Neural cell (in vitro differentiated cells): ENCODE data around the gene KRABD2.

Source experiments
- H2AFZ ChIP-seq: fragments of 200-600, 300-800 bp; sonication (generic), shearing (Covaris generic); 2 replicates; pipeline ENCODE4 v1.6.0; 2014; ENCODE audit warnings: low read depth, mild to moderate bottlenecking, antibody characterized with exemption, low read length, moderate library complexity
- H3F3A ChIP-seq: fragments of 200-600 bp; shearing (Covaris generic); 2 replicates; pipeline ENCODE4 v1.6.1; 2016; ENCODE audit warnings: mild to moderate bottlenecking, moderate library complexity, mixed read lengths, antibody characterized with exemption, low read length; ENCODE audit not compliant: insufficient read depth, poor library complexity, severe bottlenecking
- H3K27ac ChIP-seq: fragments of 200-600, 300-800 bp; sonication (generic), shearing (Covaris generic); 2 replicates; pipeline ENCODE4 v1.5.1; 2014; ENCODE audit warnings: mild to moderate bottlenecking, low read length, moderate library complexity
- H3K27me3 ChIP-seq: fragments of 300-800, 200-600 bp; sonication (generic), shearing (Covaris generic); 2 replicates; pipeline ENCODE4 v1.6.0; 2014; ENCODE audit warnings: mild to moderate bottlenecking, low read depth, low read length, moderate library complexity; ENCODE audit not compliant: insufficient read depth
- H3K36me3 ChIP-seq: fragments of 300-800, 200-600 bp; sonication (generic), shearing (Covaris generic); 2 replicates; pipeline ENCODE4 v1.5.1; 2014; ENCODE audit warnings: mild to moderate bottlenecking, antibody characterized with exemption, low read length, moderate library complexity; ENCODE audit not compliant: insufficient read depth
- H3K4me2 ChIP-seq: fragments of 300-800, 200-600 bp; sonication (generic), shearing (Covaris generic); 2 replicates; pipeline ENCODE4 v1.6.0; 2014; ENCODE audit warnings: mild to moderate bottlenecking, low read length
- H3K4me3 ChIP-seq: fragments of 300-800, 200-600 bp; sonication (generic), shearing (Covaris generic); 2 replicates; pipeline ENCODE4 v1.5.1; 2014; ENCODE audit warnings: mild to moderate bottlenecking, low read length, moderate library complexity
- H3K79me2 ChIP-seq: fragments of 200-600 bp; shearing (Covaris generic); replicated peaks from 2 replicates; pipeline ENCODE4 v1.6.0; 2014; ENCODE audit warnings: mild to moderate bottlenecking, low read length, moderate library complexity; ENCODE audit not compliant: insufficient read depth
- H3K9ac ChIP-seq: fragments of 300-800, 200-600 bp; sonication (generic), shearing (Covaris generic); 2 replicates; pipeline ENCODE4 v1.6.1; 2016; ENCODE audit warnings: mild to moderate bottlenecking, low read length, mixed read lengths
- H3K9me2 ChIP-seq: fragments of 200-600 bp; shearing (Covaris generic); 2 replicates; pipeline ENCODE4 v1.6.1; 2016; ENCODE audit warnings: mild to moderate bottlenecking, low read length, mixed read lengths; ENCODE audit not compliant: insufficient read depth
- H3K9me3 ChIP-seq: fragments of 200-600, 300-800 bp; sonication (generic), shearing (Covaris generic); 2 replicates; pipeline ENCODE4 v1.6.1; 2016; ENCODE audit warnings: mild to moderate bottlenecking, mixed run types, low read length, moderate library complexity, mixed read lengths
- H4K20me1 ChIP-seq: fragments of 200-600 bp; shearing (Covaris generic); 2 replicates; pipeline ENCODE4 v1.6.1; 2016; ENCODE audit warnings: mild to moderate bottlenecking, mixed run types; ENCODE audit not compliant: insufficient read depth
- EP300 ChIP-seq: fragments of 450-650 bp; conservative IDR thresholded peaks from 2 replicates; pipeline ENCODE4 v1.6.1; 2014; ENCODE audit warnings: antibody characterized with exemption, mild to moderate bottlenecking, moderate library complexity; ENCODE audit not compliant: poor library complexity, severe bottlenecking
- EZH2 ChIP-seq: fragments of 200-600, 300-800 bp; shearing (Covaris generic), sonication (generic); IDR thresholded peaks from 2 replicates; pipeline ENCODE4 v1.6.1; 2014; ENCODE audit warnings: antibody characterized with exemption, low read length, borderline replicate concordance, mild to moderate bottlenecking; ENCODE audit not compliant: insufficient read depth, poor library complexity, severe bottlenecking
- MXI1 ChIP-seq: fragments of 450-650 bp; conservative IDR thresholded peaks from 2 replicates; pipeline ENCODE4 v1.6.1; 2014; ENCODE audit warnings: antibody characterized with exemption, mild to moderate bottlenecking; ENCODE audit not compliant: poor library complexity, severe bottlenecking
- POLR2AphosphoS5 ChIP-seq: IDR thresholded peaks from 2 replicates; pipeline ENCODE4 v1.6.1; 2012
- RAD21 ChIP-seq: fragments of 450-650 bp; conservative IDR thresholded peaks from 2 replicates; pipeline ENCODE4 v1.6.1; 2014; ENCODE audit warnings: antibody characterized with exemption, mild to moderate bottlenecking, moderate library complexity
- SMC3 ChIP-seq: fragments of 450-650 bp; conservative IDR thresholded peaks from 2 replicates; pipeline ENCODE4 v1.6.1; 2014; ENCODE audit warnings: antibody characterized with exemption, mild to moderate bottlenecking, moderate library complexity; ENCODE audit not compliant: poor library complexity
- TAF1 ChIP-seq: IDR thresholded peaks from 2 replicates; pipeline ENCODE4 v1.6.1; 2012; ENCODE audit warnings: low read depth
- TF ChIP-seq, protein P1 (sequence below): IDR thresholded peaks from 2 replicates; pipeline ENCODE4 v1.6.1; 2012; ENCODE audit warnings: borderline replicate concordance
- TF ChIP-seq, protein P2 (sequence below): fragments of 450-650 bp; IDR thresholded peaks from 2 replicates; pipeline ENCODE4 v1.5.1; 2014; ENCODE audit warnings: antibody characterized with exemption, mild to moderate bottlenecking, moderate library complexity; ENCODE audit not compliant: poor library complexity, severe bottlenecking

The KRABD2 gene

DNA sequence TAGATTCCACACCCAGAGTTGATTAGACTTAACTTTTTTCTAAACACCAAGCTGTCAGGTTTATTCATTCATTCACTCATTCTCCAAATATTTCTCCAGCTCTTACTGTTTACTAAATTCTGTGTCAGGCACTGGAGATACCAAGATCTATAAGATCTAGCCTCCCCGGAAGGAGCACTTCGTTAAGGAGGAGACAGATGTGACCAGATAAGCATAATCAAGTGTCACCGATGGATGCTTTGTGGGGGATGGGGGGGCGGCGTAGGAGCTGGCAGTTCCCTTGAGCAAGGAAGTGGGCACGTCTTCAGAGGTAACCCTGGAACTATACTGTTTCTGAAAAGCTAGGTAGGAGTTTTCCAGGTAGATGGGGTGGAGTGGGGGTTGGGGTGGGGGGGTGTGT is 10.3 kb upstream of the KRABD2 start:
- Histone ChIP-seq H3K4me2 (no peak overlapping the region), H3K9me3 (no peaks in the 10 kb centered on the region), H3K9me2 (no peaks in the 10 kb centered on the region), H3K79me2 (peaks cover 9% of the 10 kb centered on the region), H3K27ac (no peak overlapping the region), H3K27me3 (no peaks in the 10 kb centered on the region), H3F3A (no peaks in the 10 kb centered on the region), H3K36me3 (no peaks in the 10 kb centered on the region), H3K9ac (no peak overlapping the region), H2AFZ (no peak overlapping the region), H3K4me3 (no peak overlapping the region), H4K20me1 (no peaks in the 10 kb centered on the region)
- TF ChIP-seq, protein P1, sequence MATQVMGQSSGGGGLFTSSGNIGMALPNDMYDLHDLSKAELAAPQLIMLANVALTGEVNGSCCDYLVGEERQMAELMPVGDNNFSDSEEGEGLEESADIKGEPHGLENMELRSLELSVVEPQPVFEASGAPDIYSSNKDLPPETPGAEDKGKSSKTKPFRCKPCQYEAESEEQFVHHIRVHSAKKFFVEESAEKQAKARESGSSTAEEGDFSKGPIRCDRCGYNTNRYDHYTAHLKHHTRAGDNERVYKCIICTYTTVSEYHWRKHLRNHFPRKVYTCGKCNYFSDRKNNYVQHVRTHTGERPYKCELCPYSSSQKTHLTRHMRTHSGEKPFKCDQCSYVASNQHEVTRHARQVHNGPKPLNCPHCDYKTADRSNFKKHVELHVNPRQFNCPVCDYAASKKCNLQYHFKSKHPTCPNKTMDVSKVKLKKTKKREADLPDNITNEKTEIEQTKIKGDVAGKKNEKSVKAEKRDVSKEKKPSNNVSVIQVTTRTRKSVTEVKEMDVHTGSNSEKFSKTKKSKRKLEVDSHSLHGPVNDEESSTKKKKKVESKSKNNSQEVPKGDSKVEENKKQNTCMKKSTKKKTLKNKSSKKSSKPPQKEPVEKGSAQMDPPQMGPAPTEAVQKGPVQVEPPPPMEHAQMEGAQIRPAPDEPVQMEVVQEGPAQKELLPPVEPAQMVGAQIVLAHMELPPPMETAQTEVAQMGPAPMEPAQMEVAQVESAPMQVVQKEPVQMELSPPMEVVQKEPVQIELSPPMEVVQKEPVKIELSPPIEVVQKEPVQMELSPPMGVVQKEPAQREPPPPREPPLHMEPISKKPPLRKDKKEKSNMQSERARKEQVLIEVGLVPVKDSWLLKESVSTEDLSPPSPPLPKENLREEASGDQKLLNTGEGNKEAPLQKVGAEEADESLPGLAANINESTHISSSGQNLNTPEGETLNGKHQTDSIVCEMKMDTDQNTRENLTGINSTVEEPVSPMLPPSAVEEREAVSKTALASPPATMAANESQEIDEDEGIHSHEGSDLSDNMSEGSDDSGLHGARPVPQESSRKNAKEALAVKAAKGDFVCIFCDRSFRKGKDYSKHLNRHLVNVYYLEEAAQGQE: no peak
- TF ChIP-seq MXI1 (no peak), SMC3 (no peak), EZH2 (no peak), POLR2AphosphoS5 (no peak), TAF1 (no peak), EP300 (no peak)
- TF ChIP-seq, protein P2, sequence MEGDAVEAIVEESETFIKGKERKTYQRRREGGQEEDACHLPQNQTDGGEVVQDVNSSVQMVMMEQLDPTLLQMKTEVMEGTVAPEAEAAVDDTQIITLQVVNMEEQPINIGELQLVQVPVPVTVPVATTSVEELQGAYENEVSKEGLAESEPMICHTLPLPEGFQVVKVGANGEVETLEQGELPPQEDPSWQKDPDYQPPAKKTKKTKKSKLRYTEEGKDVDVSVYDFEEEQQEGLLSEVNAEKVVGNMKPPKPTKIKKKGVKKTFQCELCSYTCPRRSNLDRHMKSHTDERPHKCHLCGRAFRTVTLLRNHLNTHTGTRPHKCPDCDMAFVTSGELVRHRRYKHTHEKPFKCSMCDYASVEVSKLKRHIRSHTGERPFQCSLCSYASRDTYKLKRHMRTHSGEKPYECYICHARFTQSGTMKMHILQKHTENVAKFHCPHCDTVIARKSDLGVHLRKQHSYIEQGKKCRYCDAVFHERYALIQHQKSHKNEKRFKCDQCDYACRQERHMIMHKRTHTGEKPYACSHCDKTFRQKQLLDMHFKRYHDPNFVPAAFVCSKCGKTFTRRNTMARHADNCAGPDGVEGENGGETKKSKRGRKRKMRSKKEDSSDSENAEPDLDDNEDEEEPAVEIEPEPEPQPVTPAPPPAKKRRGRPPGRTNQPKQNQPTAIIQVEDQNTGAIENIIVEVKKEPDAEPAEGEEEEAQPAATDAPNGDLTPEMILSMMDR: no peak

DNA sequence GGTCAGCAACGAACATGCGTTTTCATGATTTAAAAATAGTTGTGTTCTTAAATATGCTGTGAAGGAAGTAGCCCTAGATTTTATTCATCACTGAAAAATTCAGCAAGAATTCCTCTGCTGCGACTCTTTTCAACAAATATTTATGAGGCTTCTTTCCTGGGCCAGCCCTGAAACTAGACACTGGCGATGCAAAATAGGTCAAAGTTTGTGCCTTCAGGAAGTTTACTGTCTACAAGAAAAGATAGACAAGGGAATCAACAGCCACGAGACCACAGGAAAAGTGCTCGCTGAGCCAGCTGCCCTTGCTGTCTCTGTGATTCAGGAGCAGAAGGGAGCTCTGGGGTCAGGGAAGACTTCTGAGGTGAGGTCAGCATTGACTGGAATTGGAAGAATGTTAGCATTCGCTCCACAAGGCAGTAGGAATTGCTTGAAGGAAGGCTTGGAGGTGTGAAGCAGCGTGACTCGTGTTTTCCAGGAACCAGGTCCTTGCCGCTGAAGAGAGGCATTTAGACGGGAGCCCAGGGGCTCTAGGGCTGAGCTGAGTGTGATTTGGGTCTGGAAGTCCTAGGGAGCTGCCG is 8.4 kb upstream of the KRABD2 start:
- Histone ChIP-seq H3K27ac (no peak overlapping the region), H3K4me3 (no peak overlapping the region), H3K9me3 (no peaks in the 10 kb centered on the region), H3K36me3 (no peaks in the 10 kb centered on the region), H3F3A (no peaks in the 10 kb centered on the region), H3K4me2 (no peak overlapping the region), H3K79me2 (peaks cover 23% of the 10 kb centered on the region), H3K9me2 (no peaks in the 10 kb centered on the region), H3K27me3 (no peaks in the 10 kb centered on the region), H3K9ac (no peak overlapping the region), H4K20me1 (no peaks in the 10 kb centered on the region), H2AFZ (no peak overlapping the region)
- TF ChIP-seq TAF1 (no peak), EP300 (no peak), POLR2AphosphoS5 (no peak), MXI1 (no peak), RAD21 (no peak), SMC3 (no peak), EZH2 (no peak)
- TF ChIP-seq, protein P1: no peak
- TF ChIP-seq, protein P2: no peak
